K562 (cell line): ENCODE results near the gene RPE.

Experiments used
- IRF9 ChIP-seq: fragments of 450-650 bp; IDR thresholded peaks from 2 replicates; pipeline ENCODE4 v1.6.1; 2016; ENCODE audit warnings: missing biosample characterization, missing genetic modification characterization
- KLF16 ChIP-seq: IDR thresholded peaks from 2 replicates; pipeline ENCODE4 v1.6.1; 2016; ENCODE audit warnings: antibody characterized with exemption
- PHB ChIP-seq: fragments of 250-450 bp; sonication (Bioruptor Pico); IDR thresholded peaks from 2 replicates; pipeline ENCODE4 v1.5.0; 2021
- PRPF4 ChIP-seq: fragments of 200-400 bp; formaldehyde crosslinking; IDR thresholded peaks from one replicate; pipeline ENCODE4 v1.6.1; 2017; ENCODE audit warnings: low read length, low read depth, mild to moderate bottlenecking; ENCODE audit not compliant: insufficient read depth, poor library complexity, severe bottlenecking
- SMARCA4 ChIP-seq: fragments of 450-650 bp; IDR thresholded peaks from 2 replicates; pipeline ENCODE4 v1.6.1; 2016
- ZNF121 ChIP-seq: sonication (generic); formaldehyde crosslinking; conservative IDR thresholded peaks from 2 replicates; pipeline ENCODE4 v1.8.0; 2022; ENCODE audit warnings: missing genetic modification reagents

DNA sequence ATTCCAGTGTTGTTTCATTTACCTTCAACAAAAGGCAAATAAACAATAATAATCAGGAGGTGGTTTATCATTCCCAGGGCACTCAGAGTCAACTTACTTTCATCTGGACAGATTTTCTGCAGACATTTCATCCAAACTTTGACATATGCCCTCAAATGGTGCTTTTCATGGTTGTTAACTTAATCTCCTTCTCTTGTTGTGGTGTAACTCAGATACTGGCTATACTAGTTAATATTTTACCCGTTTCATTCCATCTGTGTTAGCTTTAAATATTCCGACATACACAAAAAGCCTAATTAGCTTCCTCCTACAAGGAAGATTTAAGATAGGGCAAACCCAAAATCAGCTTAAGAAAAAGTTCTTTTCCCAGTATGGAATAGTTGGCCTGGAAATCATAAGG, 44.4 kb upstream of the RPE start:
- TF ChIP-seq KLF16 (no peak), PHB (CRISPR knock-in tag) (no peak), SMARCA4 (no peak), IRF9 (no peak), PRPF4 (no peak), ZNF121 (CRISPR knock-in tag) (no peak)
